ENCODE measurements around the gene SLC39A8. TPM values are rescaled to one million over a fixed set of nuclear protein-coding genes. Genes with fewer than 3 reads are reported as not detected.
A peak's percentile ranks its signal among the peaks of the same experiment; 100 is the strongest.

SLC39A8 gene
- total RNA-seq, 1 donor from 2014 or later: 136 TPM

DNA sequence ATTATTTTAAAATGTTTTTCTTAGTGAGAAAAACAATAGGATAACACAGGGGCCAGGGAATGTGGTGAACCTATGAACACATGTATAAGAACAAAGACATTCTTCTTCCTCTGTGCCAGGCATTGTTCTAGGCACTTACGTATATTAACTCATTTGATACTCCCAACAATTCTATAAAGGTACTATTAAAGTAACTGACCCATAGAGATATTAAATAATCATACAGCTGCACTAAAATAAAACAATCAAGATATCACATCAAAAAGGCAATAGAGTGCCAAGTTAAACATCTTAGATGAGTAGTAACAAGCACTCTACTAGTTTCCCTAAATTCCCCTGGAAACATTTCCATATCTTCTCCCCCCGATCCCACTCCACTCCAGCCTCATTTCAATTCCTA is 33.4 kb downstream of the SLC39A8 start:
- Mint-ChIP-seq H3K27me3 (ENCODE audit: low read depth) (no peaks in the 10 kb centered on the region), H3K9me3 (peaks cover 4% of the 10 kb centered on the region), H3K4me3 (ENCODE audit: low read depth) (no peak overlapping the region), H3K4me1 (ENCODE audit: low read depth) (peaks cover 45% of the 10 kb centered on the region), H3K27ac (no peak overlapping the region), H3K36me3 (ENCODE audit: low read depth) (peaks cover 61% of the 10 kb centered on the region)
- intact Hi-C loops (cut with micrococcal nuclease): no loop called here
- DNase-seq (ENCODE audit: low spot score): no peak

- peaks cover 44% of the 10 kb centered on the region for H3K4me1 Mint-ChIP-seq (ENCODE audit: low read depth)
- H3K27me3 Mint-ChIP-seq (ENCODE audit: low read depth): no peaks in the 10 kb centered on the region
- no peak overlapping the region for H3K27ac Mint-ChIP-seq
- H3K9me3 Mint-ChIP-seq: no peaks in the 10 kb centered on the region
- no peak overlapping the region for H3K4me3 Mint-ChIP-seq (ENCODE audit: low read depth)
- intact Hi-C loops (cut with micrococcal nuclease): no loop called here
- H3K36me3 Mint-ChIP-seq (ENCODE audit: low read depth): peaks cover 60% of the 10 kb centered on the region
- DNase-seq (ENCODE audit: low spot score): no peak
Measured at GRCh38 chr4:102311407-102311806, 33.9 kb downstream of the SLC39A8 start.

DNA sequence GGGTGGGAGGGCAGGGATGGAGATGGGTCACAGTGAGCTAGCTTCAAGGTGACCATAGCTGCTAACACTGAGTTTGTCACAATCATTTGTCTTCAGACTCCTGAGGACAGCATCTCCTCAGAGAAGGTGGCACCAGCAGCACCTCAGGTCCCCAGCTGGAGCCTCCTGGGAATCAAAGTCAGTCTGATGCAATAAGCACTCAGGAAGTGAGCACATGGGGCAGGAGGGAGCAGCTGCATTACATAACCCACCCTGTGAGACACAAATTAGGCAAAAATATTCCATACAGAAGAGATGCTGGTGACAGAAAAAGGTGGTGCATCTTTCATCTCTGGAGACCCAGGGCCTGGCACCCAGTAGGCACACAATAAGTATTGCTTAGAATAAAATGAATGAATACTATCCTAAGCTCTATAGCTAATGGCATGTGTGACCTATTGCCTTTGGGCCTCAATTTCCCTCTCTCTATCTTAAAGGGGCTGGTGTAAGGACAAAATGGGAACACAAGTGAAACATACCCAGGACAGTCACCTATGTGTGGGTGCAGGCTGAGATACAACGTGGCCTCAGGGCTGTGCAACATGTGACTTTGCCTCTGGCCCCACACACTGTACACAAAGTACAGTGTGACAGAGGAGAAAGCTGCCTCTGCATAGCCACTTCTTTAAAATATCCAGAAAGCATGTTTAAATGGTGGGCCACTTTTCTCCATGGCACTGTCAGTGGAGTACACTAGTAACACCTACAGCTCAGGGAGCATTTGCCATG is 37.1 kb downstream of the SLC39A8 start:
- H3K4me3 Mint-ChIP-seq (ENCODE audit: low read depth): no peak overlapping the region
- no peak overlapping the region for H3K27ac Mint-ChIP-seq
- no peak for DNase-seq (ENCODE audit: low spot score)
- no peaks in the 10 kb centered on the region for H3K9me3 Mint-ChIP-seq
- no peaks in the 10 kb centered on the region for H3K27me3 Mint-ChIP-seq (ENCODE audit: low read depth)
- intact Hi-C loops (cut with micrococcal nuclease): no loop called here
- peaks cover 62% of the 10 kb centered on the region for H3K36me3 Mint-ChIP-seq (ENCODE audit: low read depth)
- H3K4me1 Mint-ChIP-seq (ENCODE audit: low read depth): peaks cover 31% of the 10 kb centered on the region

DNA sequence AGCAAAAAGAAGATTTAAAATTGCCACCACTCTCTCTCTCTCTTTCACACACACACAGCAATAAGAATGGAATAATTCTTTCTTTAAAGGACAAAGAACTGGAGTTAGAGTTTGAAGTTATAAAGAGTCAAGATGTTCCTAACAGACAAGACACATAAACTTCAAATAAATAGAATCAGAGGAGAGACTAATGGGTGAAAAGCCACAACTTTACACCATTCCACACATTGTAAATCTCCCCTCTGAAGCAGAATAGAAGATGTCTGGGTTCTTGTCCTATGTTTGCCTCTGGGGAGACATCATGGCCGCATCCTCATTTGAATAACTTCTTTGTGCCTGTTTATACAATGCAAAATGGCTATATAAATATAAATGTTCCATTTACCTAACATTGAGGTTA is 39.6 kb downstream of the SLC39A8 start:
- no peak overlapping the region for H3K4me3 Mint-ChIP-seq (ENCODE audit: low read depth)
- no peak overlapping the region for H3K27ac Mint-ChIP-seq
- no peak for DNase-seq (ENCODE audit: low spot score)
- intact Hi-C loops (cut with micrococcal nuclease): no loop called here
- H3K9me3 Mint-ChIP-seq: no peaks in the 10 kb centered on the region
- H3K27me3 Mint-ChIP-seq (ENCODE audit: low read depth): no peaks in the 10 kb centered on the region
- H3K4me1 Mint-ChIP-seq (ENCODE audit: low read depth): peaks cover 33% of the 10 kb centered on the region
- peaks cover 69% of the 10 kb centered on the region for H3K36me3 Mint-ChIP-seq (ENCODE audit: low read depth)

DNA sequence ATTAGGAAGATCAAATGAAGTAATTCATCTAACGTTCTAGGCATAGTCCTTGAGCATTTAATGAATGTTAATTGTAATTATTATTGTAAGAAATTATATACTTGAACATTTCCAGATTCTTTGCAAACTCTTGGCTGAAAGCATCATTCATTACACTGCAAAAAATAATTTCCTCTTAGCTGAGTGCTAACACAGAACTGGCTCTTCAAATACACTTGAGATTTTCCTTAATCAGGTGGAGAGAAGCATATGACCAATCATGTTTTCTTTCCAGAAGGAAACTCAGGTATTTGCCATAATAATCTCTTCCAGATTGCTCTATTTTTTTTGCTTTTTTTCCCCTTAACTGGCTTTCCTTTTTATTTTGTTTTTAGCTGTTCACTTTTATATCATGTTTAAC is 42.5 kb downstream of the SLC39A8 start:
- no peak for DNase-seq (ENCODE audit: low spot score)
- intact Hi-C loops (cut with micrococcal nuclease): no loop called here
- peaks cover 12% of the 10 kb centered on the region for H3K4me1 Mint-ChIP-seq (ENCODE audit: low read depth)
- no peaks in the 10 kb centered on the region for H3K27me3 Mint-ChIP-seq (ENCODE audit: low read depth)
- H3K9me3 Mint-ChIP-seq: no peaks in the 10 kb centered on the region
- H3K4me3 Mint-ChIP-seq (ENCODE audit: low read depth): no peak overlapping the region
- peak overlapping the region; percentile 48 for H3K27ac Mint-ChIP-seq
- H3K36me3 Mint-ChIP-seq (ENCODE audit: low read depth): peaks cover 65% of the 10 kb centered on the region

DNA sequence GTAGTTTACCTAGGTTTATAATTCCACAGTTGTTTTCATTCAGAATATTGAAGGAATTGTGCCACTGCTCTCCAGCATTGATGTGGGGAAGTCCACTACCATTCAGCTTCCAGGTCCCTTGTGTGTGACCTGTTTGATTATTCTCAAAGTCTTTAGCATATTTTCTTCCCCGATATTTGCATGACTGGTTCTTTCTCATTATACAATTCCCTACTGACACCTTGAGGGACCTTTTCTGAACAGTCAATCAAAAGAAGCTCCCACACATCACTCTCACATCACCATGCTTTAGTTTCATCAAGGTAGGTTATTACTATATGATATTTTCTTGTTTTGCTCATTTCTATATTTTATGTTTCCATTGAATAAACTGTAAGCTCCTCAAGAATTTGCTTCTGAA is 44.1 kb downstream of the SLC39A8 start:
- no peaks in the 10 kb centered on the region for H3K27me3 Mint-ChIP-seq (ENCODE audit: low read depth)
- H3K27ac Mint-ChIP-seq: no peak overlapping the region
- no peaks in the 10 kb centered on the region for H3K9me3 Mint-ChIP-seq
- intact Hi-C loops (cut with micrococcal nuclease): no loop called here
- no peak for DNase-seq (ENCODE audit: low spot score)
- H3K36me3 Mint-ChIP-seq (ENCODE audit: low read depth): peaks cover 75% of the 10 kb centered on the region
- peaks cover 8% of the 10 kb centered on the region for H3K4me1 Mint-ChIP-seq (ENCODE audit: low read depth)
- no peak overlapping the region for H3K4me3 Mint-ChIP-seq (ENCODE audit: low read depth)

DNA sequence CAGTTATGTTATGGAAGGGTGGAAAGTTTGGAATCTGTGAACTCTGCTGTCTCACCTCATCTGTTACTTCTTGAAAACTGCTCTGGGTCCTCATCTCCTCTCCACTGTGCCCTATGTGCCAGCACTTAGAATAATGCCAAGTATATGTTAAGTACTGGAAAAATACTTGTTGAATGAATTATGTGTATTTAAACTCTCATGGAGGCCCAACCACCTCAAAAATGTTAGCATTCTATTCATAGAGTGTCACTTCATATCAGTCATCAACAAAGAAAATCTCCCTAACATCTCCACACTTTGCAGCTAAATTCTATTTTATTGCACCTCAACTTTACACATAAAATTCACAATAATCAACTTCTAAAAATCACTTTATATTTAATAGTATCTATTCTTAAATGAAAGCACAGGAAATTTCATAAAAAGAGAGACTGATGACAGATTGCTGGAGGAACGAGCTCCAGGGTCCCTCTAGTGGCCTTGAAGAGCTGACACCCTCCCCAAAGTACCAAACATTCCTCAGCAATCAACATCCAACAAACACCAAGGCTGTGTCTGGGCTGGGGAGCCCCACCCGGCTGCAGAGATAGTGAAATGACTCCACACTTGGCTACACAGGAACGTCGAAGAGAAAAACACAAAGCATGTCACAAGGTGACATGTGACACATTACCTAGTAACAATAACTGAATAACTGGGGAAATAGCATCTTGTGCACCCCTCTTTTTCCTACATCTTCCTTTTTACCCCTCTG is 45.8 kb downstream of the SLC39A8 start:
- peaks cover 8% of the 10 kb centered on the region for H3K4me1 Mint-ChIP-seq (ENCODE audit: low read depth)
- no peak overlapping the region for H3K27ac Mint-ChIP-seq
- no peak overlapping the region for H3K4me3 Mint-ChIP-seq (ENCODE audit: low read depth)
- H3K36me3 Mint-ChIP-seq (ENCODE audit: low read depth): peaks cover 70% of the 10 kb centered on the region
- H3K9me3 Mint-ChIP-seq: no peaks in the 10 kb centered on the region
- no peak for DNase-seq (ENCODE audit: low spot score)
- no peaks in the 10 kb centered on the region for H3K27me3 Mint-ChIP-seq (ENCODE audit: low read depth)
- intact Hi-C loops (cut with micrococcal nuclease): loop anchor here (2.0 kb wide), 1 partner anchor 43 kb away; no protein-coding TSS in a partner anchor

GRCh38 chr4:102298716-102299115 is 46.6 kb downstream of the SLC39A8 start:
- intact Hi-C loops (cut with micrococcal nuclease): loop anchor here (2.0 kb wide), 1 partner anchor 42 kb away; no protein-coding TSS in a partner anchor
- Mint-ChIP-seq H3K4me1 (ENCODE audit: low read depth) (peaks cover 8% of the 10 kb centered on the region), H3K4me3 (ENCODE audit: low read depth) (no peak overlapping the region)

DNA sequence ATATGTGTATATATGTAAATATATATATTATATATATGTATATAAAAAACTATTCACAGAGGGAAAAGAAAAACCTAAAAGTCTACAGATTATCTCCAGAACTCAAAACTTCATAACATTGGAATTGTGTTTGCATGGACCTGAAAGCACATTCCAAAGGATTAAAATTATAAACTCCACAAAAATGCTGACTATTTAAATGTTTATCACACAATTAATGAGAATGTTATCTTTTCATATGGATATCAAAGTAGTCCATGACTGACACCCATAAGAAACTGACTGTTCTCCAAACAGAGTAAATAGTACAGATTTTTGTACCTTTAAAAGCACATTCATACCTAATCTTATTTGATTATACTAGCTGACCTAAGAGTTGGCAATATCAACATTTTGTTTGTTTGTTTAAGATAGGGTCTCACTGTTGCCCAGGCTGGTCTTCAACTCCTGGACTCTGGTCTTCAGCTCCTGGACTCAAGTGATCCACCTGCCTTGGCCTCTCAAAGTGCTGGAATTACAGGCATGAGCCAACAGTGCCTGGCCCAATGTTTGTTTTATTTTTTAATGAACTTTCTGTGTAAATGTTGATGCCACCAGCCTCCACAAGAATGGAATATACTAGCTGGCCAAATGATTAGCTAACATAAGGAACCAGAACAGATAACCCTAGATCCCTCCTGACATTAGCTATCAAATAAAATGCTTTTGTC is 50.0 kb downstream of the SLC39A8 start:
- intact Hi-C loops (cut with micrococcal nuclease): no loop called here
- peaks cover 2% of the 10 kb centered on the region for H3K4me1 Mint-ChIP-seq (ENCODE audit: low read depth)

More at GRCh38 chr4:102298716-102299115, 46.6 kb downstream of the SLC39A8 start:
- no peaks in the 10 kb centered on the region for H3K9me3 Mint-ChIP-seq
- no peak for DNase-seq (ENCODE audit: low spot score)
- no peak overlapping the region for H3K27ac Mint-ChIP-seq
- peaks cover 69% of the 10 kb centered on the region for H3K36me3 Mint-ChIP-seq (ENCODE audit: low read depth)
- no peaks in the 10 kb centered on the region for H3K27me3 Mint-ChIP-seq (ENCODE audit: low read depth)

DNA sequence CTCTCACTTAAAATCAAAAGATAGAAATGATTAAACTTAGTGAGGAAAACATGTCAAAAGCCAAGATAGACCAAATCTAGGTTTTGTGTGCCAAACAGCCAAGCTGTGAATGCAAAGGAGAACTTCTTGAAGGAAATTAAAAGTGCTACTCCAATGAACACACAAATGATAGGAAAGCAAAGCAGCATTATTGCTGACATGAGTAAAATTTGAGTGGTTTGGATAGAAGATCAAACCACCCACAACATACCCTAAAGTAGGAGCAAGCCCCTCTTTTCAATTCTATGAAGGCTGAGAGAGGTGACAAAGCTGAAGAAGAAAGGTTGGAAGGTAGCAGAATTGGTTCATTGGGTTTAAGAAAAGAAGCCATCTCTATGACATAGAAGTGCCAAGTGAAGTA is 56.8 kb downstream of the SLC39A8 start:
- Mint-ChIP-seq H3K9me3 (no peaks in the 10 kb centered on the region), H3K4me3 (ENCODE audit: low read depth) (no peak overlapping the region), H3K36me3 (ENCODE audit: low read depth) (peaks cover 65% of the 10 kb centered on the region), H3K27me3 (ENCODE audit: low read depth) (no peaks in the 10 kb centered on the region), H3K4me1 (ENCODE audit: low read depth) (peaks cover 8% of the 10 kb centered on the region), H3K27ac (no peak overlapping the region)
- intact Hi-C loops (cut with micrococcal nuclease): no loop called here
- DNase-seq (ENCODE audit: low spot score): no peak

More for the DNA sequence above, 50.0 kb downstream of the SLC39A8 start:
- no peak for DNase-seq (ENCODE audit: low spot score)
- H3K36me3 Mint-ChIP-seq (ENCODE audit: low read depth): peaks cover 82% of the 10 kb centered on the region
- no peak overlapping the region for H3K4me3 Mint-ChIP-seq (ENCODE audit: low read depth)
- no peaks in the 10 kb centered on the region for H3K27me3 Mint-ChIP-seq (ENCODE audit: low read depth)
- H3K27ac Mint-ChIP-seq: no peak overlapping the region
- no peaks in the 10 kb centered on the region for H3K9me3 Mint-ChIP-seq

- Mint-ChIP-seq H3K36me3 (ENCODE audit: low read depth) (peaks cover 59% of the 10 kb centered on the region), H3K9me3 (no peaks in the 10 kb centered on the region), H3K4me3 (ENCODE audit: low read depth) (no peak overlapping the region), H3K27me3 (ENCODE audit: low read depth) (no peaks in the 10 kb centered on the region), H3K27ac (no peak overlapping the region), H3K4me1 (ENCODE audit: low read depth) (peaks cover 20% of the 10 kb centered on the region)
- DNase-seq (ENCODE audit: low spot score): no peak
- intact Hi-C loops (cut with micrococcal nuclease): no loop called here
Measured at GRCh38 chr4:102285831-102286230, 59.5 kb downstream of the SLC39A8 start.

- Mint-ChIP-seq H3K27ac (no peak overlapping the region), H3K4me1 (ENCODE audit: low read depth) (peaks cover 15% of the 10 kb centered on the region), H3K9me3 (peaks cover 14% of the 10 kb centered on the region), H3K4me3 (ENCODE audit: low read depth) (no peak overlapping the region), H3K27me3 (ENCODE audit: low read depth) (no peaks in the 10 kb centered on the region), H3K36me3 (ENCODE audit: low read depth) (peaks cover 67% of the 10 kb centered on the region)
- DNase-seq (ENCODE audit: low spot score): no peak
- intact Hi-C loops (cut with micrococcal nuclease): no loop called here
Measured at GRCh38 chr4:102281171-102281839, 64.0 kb downstream of the SLC39A8 start.

Measured in activated T-helper 2 cell treated with anti-CD3 and anti-CD28 coated beads, Interferon-gamma antibody, Interleukin-2, Interleukin-4, amounts not matched to agents 10 μg/mL and 5 μg/mL and 100 μg/mL, durations not matched to agents 14 hours and 24 hours and 36 hours (primary cell).